Lower leg skin (tissue), 3 donors: ENCODE measurements around the gene GGA1.

Experiments
- CTCF ChIP-seq, 3 donors: fragments of 450-650 bp; IDR thresholded peaks; one replicate each; pipeline ENCODE4 v1.5.1; 2016; ENCODE audit warnings: antibody characterized with exemption in 3 of 3, mild to moderate bottlenecking in 3 of 3, moderate library complexity in 2 of 3
- POLR2A ChIP-seq, 2 donors: fragments of 450-650 bp; IDR thresholded peaks; one replicate each; pipeline ENCODE4 v1.6.1; 2016 to 2017; ENCODE audit warnings: antibody characterized with exemption in 2 of 2, mild to moderate bottlenecking in 1 of 2, moderate library complexity in 1 of 2

- no peak for TF ChIP-seq CTCF (IDR thresholded peaks at IDR 0.05)
- TF ChIP-seq POLR2A (IDR thresholded peaks at IDR 0.05): no peak
Measured at GRCh38 chr22:37608477-37609239, at the start of gene GGA1.
